NCI-H1417 (cell line): ENCODE data around the gene ARMC8.

Experiments
- DNase-seq, 3 experiments: peaks; one replicate each; lab custom pipeline; 2025; lab: John Stamatoyannopoulos, UW

Gene ARMC8

GRCh38 chr3:138197524-138197923 is 10.4 kb downstream of the ARMC8 start:
- no peak for DNase-seq

GRCh38 chr3:138199851-138200250 is 12.8 kb downstream of the ARMC8 start:
- DNase-seq: no peak

GRCh38 chr3:138200424-138200823 is 13.3 kb downstream of the ARMC8 start:
- DNase-seq: no peak

DNA sequence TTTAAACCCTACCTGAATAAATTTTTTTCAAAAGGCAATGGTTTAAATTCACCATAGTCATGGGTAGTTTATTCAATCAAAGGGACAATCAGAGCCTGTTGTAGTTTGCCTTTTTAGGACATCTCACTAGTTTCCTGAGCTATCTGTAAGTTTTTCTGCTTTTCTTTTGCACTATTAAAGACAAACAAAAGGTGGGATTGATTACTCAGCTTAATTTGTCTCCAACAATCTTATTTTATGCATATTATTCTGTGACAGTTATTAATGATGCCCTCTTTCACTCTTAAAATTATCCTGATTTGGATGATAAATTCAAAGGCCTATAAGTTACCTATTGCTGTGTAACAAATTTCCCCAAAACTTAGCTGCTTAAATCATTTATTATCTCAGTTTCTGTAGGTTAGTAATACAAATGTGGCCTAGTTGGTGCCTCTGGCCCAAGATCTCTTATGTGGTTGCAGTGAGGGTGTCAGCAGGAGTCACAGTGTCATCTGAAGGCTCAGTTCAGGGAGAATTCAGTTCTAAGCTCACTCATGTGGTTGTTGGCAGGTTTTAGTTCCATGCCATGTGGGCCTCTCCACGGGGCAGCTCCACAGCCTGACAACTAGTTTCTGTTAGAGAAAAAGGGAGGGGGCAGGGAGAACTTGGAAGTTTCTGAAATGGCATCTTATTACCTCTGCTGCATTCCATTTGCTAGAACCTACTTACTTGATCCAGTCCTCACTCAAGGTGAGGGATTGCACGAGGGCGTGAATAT is 16.0 kb downstream of the ARMC8 start:
- no peak for DNase-seq

DNA sequence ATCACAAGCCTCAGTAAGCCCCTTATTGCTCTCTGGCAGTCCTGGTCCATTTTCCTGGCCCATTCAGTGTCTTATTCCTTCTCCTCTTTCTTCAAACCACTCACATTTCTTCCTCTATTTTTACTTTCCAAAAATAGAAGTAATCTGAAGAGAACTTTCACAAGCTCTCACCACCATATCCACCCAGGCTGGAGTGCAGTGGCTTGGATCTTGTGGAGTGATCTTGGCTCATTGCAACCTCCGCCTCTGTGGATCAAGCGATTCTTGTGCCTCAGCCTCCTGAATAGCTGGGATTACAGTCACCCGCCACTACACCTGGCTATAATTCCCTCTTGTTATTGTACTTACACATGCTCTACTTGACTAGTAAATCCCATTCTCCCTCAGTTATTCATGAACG is 16.8 kb downstream of the ARMC8 start:
- DNase-seq: no peak

- no peak for DNase-seq
Measured at GRCh38 chr3:138205527-138205926, 18.4 kb downstream of the ARMC8 start.

DNA sequence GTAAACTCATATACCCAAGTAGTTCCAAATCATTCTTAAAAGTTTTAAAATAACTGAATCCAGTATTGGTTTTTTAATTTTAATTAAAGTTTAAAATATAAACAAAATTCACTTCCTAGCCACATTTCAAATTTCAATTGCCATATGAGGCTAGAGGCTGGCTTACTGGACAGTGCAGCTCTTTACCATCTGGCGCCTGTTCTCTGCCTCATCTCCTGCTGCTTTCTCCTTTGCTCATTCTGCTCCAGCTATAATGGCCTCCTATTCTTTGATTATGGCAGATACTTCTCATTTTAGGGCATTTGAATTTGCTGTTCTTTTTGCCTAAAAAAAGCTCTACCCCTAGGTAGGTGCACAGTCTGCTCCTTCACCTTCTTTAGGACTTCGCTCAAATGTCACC is 19.1 kb downstream of the ARMC8 start:
- DNase-seq: no peak

GRCh38 chr3:138210528-138210927 is 23.4 kb downstream of the ARMC8 start:
- DNase-seq: no peak

- no peak for DNase-seq
Measured at GRCh38 chr3:138213398-138214085, 26.4 kb downstream of the ARMC8 start.

DNA sequence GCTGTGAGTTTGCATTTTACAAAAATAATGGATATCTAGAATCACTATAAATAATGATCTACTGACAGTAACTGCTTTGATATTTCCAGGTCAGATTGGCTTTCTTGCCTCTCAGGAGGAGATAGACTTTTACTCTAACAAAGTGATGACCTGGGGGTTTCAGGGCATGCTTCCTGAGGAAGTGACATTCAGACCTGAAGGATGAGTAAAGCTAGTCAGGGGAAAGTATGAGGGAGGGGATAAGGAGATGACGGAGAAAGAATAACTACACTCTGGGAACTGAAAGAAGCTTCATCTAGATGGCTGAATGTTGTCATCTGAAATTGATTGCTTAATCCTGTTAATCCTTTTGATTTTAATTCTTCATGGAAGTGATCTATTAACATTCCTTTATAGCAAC is 32.2 kb downstream of the ARMC8 start:
- DNase-seq: no peak

DNA sequence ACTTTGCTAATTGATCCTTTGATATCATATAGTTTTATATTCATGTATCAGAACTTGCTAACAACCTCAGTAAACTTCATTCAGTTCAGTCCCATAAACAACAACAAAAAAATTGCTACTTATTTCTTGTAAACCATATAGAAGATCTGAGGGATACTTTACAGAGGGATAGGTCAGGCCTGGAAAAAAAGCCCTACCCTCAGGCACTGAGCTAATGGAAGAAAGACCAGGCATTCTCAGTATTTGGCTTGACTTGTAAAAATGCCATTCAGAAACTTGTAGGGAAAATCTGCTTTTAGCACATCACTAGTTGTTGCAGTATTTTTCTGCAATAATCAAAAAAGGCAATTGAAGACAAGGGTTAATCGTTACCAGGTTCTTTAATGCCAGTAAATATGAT is 33.1 kb downstream of the ARMC8 start:
- no peak for DNase-seq

GRCh38 chr3:138220788-138221187 is 33.7 kb downstream of the ARMC8 start:
- DNase-seq: no peak

DNA sequence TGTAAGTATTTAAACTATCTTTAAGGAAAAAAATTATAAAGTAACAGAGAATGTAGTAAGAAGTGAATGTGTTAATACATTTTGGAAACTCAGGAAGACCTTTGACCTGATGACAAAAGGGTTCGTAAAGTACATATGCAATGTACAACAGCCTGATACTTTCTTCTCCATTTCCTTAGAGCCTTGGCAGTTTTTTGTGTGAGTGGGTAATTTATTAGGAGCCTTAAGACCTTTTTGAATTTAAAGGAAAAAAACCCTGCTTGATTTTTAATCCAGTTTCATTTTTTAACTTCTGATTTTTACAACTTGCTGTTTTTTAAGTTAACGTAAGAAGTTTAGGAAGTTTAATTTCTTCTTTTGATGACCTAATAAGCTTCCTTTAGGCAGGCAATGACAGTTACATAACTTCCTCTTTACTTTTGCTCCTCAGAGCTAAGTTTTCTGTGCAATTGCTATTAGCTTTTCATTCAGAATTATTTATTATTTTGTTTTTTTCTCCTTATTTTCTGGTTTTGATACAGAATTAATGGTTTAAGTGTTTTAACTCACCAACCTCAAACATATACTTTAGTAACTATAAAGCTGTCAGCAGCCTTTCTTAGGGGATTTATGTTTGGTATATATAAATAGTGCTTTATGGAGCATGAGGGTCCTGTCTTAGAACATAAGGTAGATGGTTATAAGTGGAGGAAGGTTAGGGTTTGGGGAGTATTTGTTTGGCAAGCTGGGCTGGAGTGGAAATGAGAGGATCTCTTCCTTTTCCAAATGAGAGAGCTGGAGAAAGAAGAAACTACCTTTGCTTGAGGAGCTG is 35.2 kb downstream of the ARMC8 start:
- DNase-seq: no peak

DNA sequence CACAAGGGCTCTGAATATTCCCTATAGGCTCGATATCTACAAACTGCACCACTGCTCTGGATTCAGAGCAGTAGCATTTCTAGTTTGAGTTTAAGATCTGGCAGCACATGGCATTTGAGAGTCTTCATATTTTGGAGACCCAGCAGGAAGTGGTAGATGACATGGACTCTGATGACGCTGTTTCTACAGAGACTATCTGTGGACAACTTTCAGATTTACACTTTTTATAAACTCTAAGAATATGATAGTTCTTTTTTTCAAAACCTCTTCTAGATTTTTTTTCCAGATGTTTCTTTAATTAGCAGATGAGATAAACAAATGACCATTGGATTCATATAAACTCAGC is 35.8 kb downstream of the ARMC8 start:
- no peak for DNase-seq

DNA sequence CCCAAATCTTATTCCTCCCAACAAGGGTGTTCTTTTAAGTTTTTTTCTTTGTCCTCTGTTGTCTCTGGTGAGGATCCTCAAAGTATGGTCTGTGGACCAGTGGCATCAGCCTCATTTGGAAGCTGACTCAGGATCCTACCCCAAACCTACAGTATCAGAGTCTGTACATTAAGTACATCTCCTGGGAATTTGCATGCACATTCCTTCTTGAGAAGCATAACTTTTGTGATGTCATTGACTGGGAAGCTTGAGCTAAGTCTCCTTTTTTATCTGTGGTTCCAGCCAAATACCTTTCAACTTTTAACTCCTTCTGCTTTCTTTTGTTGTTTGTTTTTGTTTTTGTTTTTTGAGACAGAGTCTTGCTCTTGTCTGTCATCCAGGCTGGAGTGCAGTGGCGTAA is 40.5 kb downstream of the ARMC8 start:
- DNase-seq: no peak

DNA sequence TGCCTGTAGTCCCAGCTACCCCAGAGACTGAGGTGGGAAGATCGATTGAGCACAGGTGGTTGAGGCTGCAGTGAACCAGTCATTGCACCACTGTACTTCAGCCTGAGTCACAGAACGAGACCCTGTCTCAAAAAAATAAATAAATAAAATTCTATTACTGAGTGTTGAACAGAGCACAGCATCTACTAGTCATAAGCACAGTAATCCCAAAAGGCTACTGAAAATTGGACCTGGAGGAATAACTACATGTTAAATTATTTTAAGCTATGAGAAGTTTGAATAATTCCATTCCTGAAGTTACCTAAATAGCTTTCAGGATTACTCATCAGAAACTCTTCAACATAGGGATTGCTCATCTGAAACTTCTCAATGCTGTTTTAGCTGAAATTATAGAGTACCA is 43.4 kb downstream of the ARMC8 start:
- DNase-seq: no peak

DNA sequence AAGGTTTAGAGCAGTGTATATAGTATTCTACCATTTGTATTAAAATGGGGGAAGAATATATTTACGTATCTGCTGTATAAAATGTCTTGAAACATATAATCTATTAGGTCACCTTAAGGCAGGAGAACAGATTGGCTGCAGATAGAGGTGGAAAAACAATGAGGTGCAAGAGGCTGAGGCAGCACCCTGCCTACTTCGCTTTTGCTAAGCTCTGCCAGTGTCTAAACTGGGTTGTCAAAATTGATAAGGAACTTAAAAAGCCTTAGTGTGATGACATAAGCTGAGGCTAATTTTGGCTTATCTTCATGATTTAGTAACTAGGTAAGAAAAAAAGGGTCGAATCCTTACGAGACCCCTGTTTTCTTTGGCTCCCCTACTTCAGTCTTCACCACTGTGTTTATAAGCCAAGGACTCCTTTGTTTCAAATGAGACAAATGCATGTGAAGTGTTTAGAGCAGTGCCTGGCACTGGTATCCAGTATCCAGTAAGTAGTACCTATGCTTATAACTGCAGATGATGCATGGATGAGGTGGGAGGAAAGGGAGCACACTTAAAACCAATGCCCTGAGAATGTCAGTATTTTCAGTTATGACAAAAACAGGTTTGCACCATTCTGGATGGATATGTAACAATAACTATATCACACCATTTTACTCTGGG is 45.7 kb downstream of the ARMC8 start:
- DNase-seq: no peak

DNA sequence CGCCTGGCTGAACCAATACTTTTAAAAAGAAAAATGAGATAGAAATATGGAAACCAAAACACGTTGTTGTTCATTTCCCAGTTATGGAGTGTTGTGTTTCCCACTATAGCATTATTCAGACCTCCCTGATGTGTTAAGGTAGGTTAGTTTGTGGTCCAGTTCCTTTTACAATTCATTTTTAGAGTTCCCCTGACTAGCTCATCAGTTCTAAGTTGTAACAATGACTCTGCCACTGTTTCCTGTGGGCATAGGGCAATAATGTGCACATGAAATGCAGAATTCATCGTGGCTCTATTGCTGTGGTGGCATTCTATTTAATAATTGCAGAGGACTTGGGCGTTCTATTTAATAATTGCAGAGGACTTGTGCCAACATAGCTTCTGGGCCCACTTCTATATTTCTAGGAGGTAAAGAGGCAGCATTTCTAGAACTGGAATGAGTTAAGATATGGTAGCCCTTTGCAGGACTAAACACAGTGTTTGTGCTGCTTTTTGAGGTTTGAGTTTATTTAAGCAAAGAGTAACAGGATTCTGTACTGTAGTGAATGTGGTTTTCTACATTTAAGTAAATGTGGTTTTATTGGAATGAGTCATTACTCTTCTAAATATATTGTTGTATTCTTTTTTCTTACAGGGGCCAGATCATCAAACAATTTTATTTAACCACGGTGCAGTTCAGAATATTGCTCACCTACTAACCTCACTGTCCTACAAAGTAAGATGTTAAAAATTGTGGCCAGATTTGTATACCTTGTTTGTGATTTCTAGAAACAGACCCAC is 47.5 kb downstream of the ARMC8 start:
- no peak for DNase-seq

DNA sequence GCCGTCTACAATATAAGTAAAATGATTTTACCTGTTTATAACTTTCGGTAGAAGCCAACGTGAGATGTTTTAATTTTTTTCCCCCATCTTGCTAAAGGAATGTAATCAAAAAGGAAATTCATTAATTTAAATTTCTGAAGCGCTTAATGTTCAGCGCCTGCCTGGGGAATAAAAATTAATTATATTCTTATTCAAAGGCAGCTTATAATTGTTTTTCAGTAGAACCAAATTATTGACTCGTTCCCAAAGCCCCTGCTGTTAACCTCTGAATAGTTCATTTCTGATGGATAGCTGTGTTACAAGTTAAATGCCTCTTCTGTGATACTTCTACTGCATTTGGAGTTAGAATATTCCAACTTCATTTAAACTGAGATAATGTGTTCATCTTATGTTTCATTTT is 51.6 kb downstream of the ARMC8 start:
- peak in 1 of 3 experiments; percentile 28 for DNase-seq

GRCh38 chr3:138241061-138241460 is 54.0 kb downstream of the ARMC8 start:
- no peak for DNase-seq

DNA sequence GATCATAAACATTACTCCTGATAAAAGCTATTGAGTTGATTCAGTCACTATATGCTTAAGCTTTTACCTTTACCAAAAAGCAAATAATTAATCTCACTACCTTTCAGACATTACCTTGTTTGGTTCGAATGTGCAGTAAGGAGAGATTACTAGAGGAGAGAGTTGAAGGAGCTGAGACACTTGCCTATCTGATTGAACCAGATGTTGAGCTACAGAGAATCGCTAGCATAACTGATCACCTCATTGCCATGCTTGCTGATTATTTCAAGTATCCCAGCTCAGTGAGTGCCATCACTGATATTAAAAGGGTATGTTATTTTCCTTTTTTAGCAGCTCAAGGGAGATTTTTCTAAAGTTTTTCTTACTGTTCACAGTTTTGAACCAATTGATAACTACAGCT is 54.6 kb downstream of the ARMC8 start:
- DNase-seq: no peak

GRCh38 chr3:138242466-138242865 is 55.4 kb downstream of the ARMC8 start:
- no peak for DNase-seq
